HEK293 (cell line): ENCODE measurements around the gene PIP4K2B.

Experiments used
- GLIS1 ChIP-seq: fragments of 450-650 bp; formaldehyde crosslinking; IDR thresholded peaks from 2 replicates; pipeline ENCODE4 v1.5.1; 2016; ENCODE audit warnings: missing biosample characterization, missing genetic modification characterization
- MEIS1 ChIP-seq: sonication (generic); formaldehyde crosslinking; IDR thresholded peaks from 2 replicates; pipeline ENCODE4 v1.8.1; 2022; ENCODE audit warnings: missing genetic modification reagents, mild to moderate bottlenecking, borderline replicate concordance
- PRDM1 ChIP-seq: fragments of 450-650 bp; formaldehyde crosslinking; IDR thresholded peaks from 2 replicates; pipeline ENCODE4; 2016; ENCODE audit warnings: missing biosample characterization, missing genetic modification characterization
- SCRT2 ChIP-seq: fragments of 450-650 bp; formaldehyde crosslinking; IDR thresholded peaks from 2 replicates; pipeline ENCODE4 v1.5.1; 2016; ENCODE audit warnings: missing biosample characterization, missing genetic modification characterization
- SP2 ChIP-seq: fragments of 450-650 bp; formaldehyde crosslinking; IDR thresholded peaks from 2 replicates; pipeline ENCODE4 v1.5.1; 2016; ENCODE audit warnings: missing biosample characterization, missing genetic modification characterization
- SP3 ChIP-seq: fragments of 450-650 bp; formaldehyde crosslinking; IDR thresholded peaks from 2 replicates; pipeline ENCODE4 v1.5.1; 2016; ENCODE audit warnings: missing biosample characterization, missing genetic modification characterization
- TCF7L2 ChIP-seq: IDR thresholded peaks from 2 replicates; pipeline ENCODE4 v1.6.1; 2011; ENCODE audit warnings: low read depth, mild to moderate bottlenecking, inconsistent platforms, low read length, moderate library complexity, borderline replicate concordance
- ZBTB21 ChIP-seq: fragments of 450-650 bp; formaldehyde crosslinking; IDR thresholded peaks from 2 replicates; pipeline ENCODE4 v1.5.1; 2017; ENCODE audit warnings: missing biosample characterization, missing genetic modification characterization
- ZEB2 ChIP-seq: fragments of 450-650 bp; formaldehyde crosslinking; IDR thresholded peaks from 2 replicates; pipeline ENCODE4 v1.5.1; 2016; ENCODE audit warnings: missing biosample characterization, missing genetic modification characterization
- ZNF10 ChIP-seq: fragments of 450-650 bp; formaldehyde crosslinking; IDR thresholded peaks from 2 replicates; pipeline ENCODE4 v1.5.1; 2017; ENCODE audit warnings: missing biosample characterization, missing genetic modification characterization
- ZNF169 ChIP-seq: fragments of 450-650 bp; formaldehyde crosslinking; IDR thresholded peaks from 2 replicates; pipeline ENCODE4 v1.5.1; 2016; ENCODE audit warnings: missing biosample characterization, missing genetic modification characterization
- ZNF214 ChIP-seq: fragments of 450-650 bp; formaldehyde crosslinking; IDR thresholded peaks from 2 replicates; pipeline ENCODE4 v1.5.1; 2017; ENCODE audit warnings: missing biosample characterization, mild to moderate bottlenecking, missing genetic modification characterization, borderline replicate concordance
- ZNF239 ChIP-seq: fragments of 450-650 bp; formaldehyde crosslinking; IDR thresholded peaks from 2 replicates; pipeline ENCODE4 v1.5.1; 2016; ENCODE audit warnings: missing biosample characterization, missing genetic modification characterization
- ZNF311 ChIP-seq: fragments of 450-650 bp; formaldehyde crosslinking; IDR thresholded peaks from 2 replicates; pipeline ENCODE4 v1.5.1; 2017; ENCODE audit warnings: missing biosample characterization, missing genetic modification characterization, borderline replicate concordance
- ZNF335 ChIP-seq: fragments of 450-650 bp; formaldehyde crosslinking; conservative IDR thresholded peaks from 2 replicates; pipeline ENCODE4 v1.5.1; 2016; ENCODE audit warnings: missing biosample characterization, missing genetic modification characterization
- ZNF629 ChIP-seq: fragments of 450-650 bp; formaldehyde crosslinking; IDR thresholded peaks from 2 replicates; pipeline ENCODE4 v1.5.1; 2017; ENCODE audit warnings: missing biosample characterization, missing genetic modification characterization
- ZNF664 ChIP-seq: fragments of 450-650 bp; formaldehyde crosslinking; IDR thresholded peaks from 2 replicates; pipeline ENCODE4 v1.5.1; 2016; ENCODE audit warnings: missing biosample characterization, missing genetic modification characterization
- TF ChIP-seq, protein P1 (sequence below): fragments of 450-650 bp; formaldehyde crosslinking; IDR thresholded peaks from 2 replicates; pipeline ENCODE4 v1.5.1; 2016; ENCODE audit warnings: missing biosample characterization, missing genetic modification characterization
- TF ChIP-seq, protein P2 (sequence below): fragments of 450-650 bp; formaldehyde crosslinking; IDR thresholded peaks from 2 replicates; pipeline ENCODE4 v1.5.1; 2016; ENCODE audit warnings: missing biosample characterization, missing genetic modification characterization
- TF ChIP-seq, protein P3 (sequence below): fragments of 450-650 bp; formaldehyde crosslinking; IDR thresholded peaks from 2 replicates; pipeline ENCODE4 v1.5.1; 2016; ENCODE audit warnings: missing biosample characterization, missing genetic modification characterization
- TF ChIP-seq, protein P4 (sequence below): fragments of 450-650 bp; formaldehyde crosslinking; IDR thresholded peaks from 2 replicates; pipeline ENCODE4 v1.5.1; 2016; ENCODE audit warnings: missing biosample characterization, missing genetic modification characterization
- TF ChIP-seq, protein P5 (sequence below): fragments of 450-650 bp; formaldehyde crosslinking; IDR thresholded peaks from 2 replicates; pipeline ENCODE4 v1.5.1; 2017; ENCODE audit warnings: missing biosample characterization, missing genetic modification characterization
- TF ChIP-seq, protein P6 (sequence below): fragments of 450-650 bp; formaldehyde crosslinking; IDR thresholded peaks from 2 replicates; pipeline ENCODE4 v1.5.1; 2016; ENCODE audit warnings: missing biosample characterization, missing genetic modification characterization
- TF ChIP-seq, protein P7 (sequence below): fragments of 450-650 bp; formaldehyde crosslinking; IDR thresholded peaks from 2 replicates; pipeline ENCODE4 v1.5.1; 2016; ENCODE audit warnings: missing biosample characterization, missing genetic modification characterization
- TF ChIP-seq, protein P8 (sequence below): fragments of 450-650 bp; formaldehyde crosslinking; IDR thresholded peaks from 2 replicates; pipeline ENCODE4 v1.5.1; 2017; ENCODE audit warnings: missing biosample characterization, missing genetic modification characterization

Gene PIP4K2B

DNA sequence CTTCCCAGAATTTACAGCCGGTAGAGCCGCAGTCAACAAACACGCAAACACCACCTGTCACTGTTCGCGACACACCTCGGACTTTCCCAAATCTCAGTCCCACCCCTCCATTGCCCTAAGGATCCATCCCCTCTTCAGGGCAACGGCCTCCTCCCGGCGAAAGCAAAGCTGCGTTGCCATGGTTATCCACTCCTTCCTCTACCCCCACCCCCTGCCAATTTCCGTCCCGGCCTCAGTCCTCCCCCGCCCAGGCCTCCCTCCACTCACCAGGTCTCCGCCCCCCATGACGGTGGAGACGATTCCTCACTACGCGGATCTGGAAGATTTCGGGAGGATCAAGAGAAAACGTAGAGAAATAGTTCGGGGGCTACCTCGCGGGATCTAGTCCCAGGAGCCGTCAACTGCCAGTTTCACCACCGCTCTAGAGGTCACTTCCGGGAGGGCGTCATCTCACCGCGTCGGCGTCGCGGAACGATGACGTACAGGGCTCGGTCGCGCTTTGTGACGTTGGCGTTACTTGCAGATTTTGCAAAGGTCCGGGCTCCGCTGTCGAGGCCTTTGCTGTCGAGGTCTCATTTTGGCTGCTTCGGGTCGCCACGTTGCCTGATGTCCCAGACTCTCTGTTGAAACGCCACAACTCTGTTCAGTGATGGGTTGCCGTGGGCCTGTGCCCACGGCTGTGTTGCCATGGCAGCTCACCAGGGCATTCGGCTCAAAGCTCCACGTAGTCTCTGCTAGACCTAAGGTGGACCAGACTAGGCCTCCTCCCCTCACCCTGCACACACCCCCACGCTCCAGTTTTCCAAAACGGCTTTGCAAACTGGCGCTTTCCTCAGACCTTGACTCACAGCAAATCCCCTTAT, 25.8 kb upstream of the PIP4K2B start, which contains the start of gene CWC25 (continued):
- TF ChIP-seq, protein P1, sequence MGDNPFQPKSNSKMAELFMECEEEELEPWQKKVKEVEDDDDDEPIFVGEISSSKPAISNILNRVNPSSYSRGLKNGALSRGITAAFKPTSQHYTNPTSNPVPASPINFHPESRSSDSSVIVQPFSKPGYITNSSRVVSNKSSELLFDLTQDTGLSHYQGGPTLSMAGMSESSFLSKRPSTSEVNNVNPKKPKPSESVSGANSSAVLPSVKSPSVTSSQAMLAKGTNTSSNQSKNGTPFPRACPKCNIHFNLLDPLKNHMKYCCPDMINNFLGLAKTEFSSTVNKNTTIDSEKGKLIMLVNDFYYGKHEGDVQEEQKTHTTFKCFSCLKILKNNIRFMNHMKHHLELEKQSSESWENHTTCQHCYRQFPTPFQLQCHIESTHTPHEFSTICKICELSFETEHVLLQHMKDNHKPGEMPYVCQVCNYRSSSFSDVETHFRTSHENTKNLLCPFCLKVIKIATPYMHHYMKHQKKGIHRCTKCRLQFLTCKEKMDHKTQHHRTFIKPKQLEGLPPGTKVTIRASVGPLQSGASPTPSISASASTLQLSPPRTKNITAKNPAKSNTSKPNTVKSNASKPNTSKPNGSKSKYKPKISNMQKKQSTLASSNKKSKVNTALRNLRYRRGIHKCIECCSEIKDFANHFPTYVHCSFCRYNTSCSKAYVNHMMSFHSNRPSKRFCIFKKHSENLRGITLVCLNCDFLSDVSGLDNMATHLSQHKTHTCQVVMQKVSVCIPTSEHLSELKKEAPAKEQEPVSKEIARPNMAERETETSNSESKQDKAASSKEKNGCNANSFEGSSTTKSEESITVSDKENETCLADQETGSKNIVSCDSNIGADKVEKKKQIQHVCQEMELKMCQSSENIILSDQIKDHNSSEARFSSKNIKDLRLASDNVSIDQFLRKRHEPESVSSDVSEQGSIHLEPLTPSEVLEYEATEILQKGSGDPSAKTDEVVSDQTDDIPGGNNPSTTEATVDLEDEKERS (tag by site-specific recombination) = no peak
- TF ChIP-seq, protein P2, sequence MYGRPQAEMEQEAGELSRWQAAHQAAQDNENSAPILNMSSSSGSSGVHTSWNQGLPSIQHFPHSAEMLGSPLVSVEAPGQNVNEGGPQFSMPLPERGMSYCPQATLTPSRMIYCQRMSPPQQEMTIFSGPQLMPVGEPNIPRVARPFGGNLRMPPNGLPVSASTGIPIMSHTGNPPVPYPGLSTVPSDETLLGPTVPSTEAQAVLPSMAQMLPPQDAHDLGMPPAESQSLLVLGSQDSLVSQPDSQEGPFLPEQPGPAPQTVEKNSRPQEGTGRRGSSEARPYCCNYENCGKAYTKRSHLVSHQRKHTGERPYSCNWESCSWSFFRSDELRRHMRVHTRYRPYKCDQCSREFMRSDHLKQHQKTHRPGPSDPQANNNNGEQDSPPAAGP (tag by site-specific recombination) = peak; percentile 88
- no peak for TF ChIP-seq GLIS1
- TF ChIP-seq, protein P3, sequence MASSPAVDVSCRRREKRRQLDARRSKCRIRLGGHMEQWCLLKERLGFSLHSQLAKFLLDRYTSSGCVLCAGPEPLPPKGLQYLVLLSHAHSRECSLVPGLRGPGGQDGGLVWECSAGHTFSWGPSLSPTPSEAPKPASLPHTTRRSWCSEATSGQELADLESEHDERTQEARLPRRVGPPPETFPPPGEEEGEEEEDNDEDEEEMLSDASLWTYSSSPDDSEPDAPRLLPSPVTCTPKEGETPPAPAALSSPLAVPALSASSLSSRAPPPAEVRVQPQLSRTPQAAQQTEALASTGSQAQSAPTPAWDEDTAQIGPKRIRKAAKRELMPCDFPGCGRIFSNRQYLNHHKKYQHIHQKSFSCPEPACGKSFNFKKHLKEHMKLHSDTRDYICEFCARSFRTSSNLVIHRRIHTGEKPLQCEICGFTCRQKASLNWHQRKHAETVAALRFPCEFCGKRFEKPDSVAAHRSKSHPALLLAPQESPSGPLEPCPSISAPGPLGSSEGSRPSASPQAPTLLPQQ (tag by site-specific recombination) = peak; percentile 70; the same call in 1 of the 2 replicates
- peak; percentile 92 for TF ChIP-seq SP3
- peak; percentile 81 for TF ChIP-seq ZNF335 (tag by site-specific recombination)
- TF ChIP-seq, protein P4, sequence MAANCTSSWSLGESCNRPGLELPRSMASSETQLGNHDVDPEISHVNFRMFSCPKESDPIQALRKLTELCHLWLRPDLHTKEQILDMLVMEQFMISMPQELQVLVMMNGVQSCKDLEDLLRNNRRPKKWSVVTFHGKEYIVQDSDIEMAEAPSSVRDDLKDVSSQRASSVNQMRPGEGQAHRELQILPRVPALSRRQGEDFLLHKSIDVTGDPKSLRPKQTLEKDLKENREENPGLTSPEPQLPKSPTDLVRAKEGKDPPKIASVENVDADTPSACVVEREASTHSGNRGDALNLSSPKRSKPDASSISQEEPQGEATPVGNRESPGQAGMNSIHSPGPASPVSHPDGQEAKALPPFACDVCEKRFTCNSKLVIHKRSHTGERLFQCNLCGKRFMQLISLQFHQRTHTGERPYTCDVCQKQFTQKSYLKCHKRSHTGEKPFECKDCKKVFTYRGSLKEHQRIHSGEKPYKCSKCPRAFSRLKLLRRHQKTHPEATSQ (tag by site-specific recombination) = peak; percentile 65; the same call in 1 of the 2 replicates
- TF ChIP-seq ZNF664 = peak; percentile 70; the same call in 1 of the 2 replicates
- no peak for TF ChIP-seq ZNF239 (tag by site-specific recombination)
- TF ChIP-seq ZNF10 = peak; percentile 68; the same call in 1 of the 2 replicates
- no peak for TF ChIP-seq SCRT2 (tag by site-specific recombination)
- peak; percentile 97 for TF ChIP-seq ZBTB21
- TF ChIP-seq, protein P5, sequence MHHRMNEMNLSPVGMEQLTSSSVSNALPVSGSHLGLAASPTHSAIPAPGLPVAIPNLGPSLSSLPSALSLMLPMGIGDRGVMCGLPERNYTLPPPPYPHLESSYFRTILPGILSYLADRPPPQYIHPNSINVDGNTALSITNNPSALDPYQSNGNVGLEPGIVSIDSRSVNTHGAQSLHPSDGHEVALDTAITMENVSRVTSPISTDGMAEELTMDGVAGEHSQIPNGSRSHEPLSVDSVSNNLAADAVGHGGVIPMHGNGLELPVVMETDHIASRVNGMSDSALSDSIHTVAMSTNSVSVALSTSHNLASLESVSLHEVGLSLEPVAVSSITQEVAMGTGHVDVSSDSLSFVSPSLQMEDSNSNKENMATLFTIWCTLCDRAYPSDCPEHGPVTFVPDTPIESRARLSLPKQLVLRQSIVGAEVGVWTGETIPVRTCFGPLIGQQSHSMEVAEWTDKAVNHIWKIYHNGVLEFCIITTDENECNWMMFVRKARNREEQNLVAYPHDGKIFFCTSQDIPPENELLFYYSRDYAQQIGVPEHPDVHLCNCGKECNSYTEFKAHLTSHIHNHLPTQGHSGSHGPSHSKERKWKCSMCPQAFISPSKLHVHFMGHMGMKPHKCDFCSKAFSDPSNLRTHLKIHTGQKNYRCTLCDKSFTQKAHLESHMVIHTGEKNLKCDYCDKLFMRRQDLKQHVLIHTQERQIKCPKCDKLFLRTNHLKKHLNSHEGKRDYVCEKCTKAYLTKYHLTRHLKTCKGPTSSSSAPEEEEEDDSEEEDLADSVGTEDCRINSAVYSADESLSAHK (tag by site-specific recombination) = peak; percentile 58
- peak; percentile 88 for TF ChIP-seq SP2
- TF ChIP-seq MEIS1 (CRISPR knock-in tag) = no peak
- peak; percentile 50; the same call in 1 of the 2 replicates for TF ChIP-seq ZEB2 (tag by site-specific recombination)
- TF ChIP-seq ZNF214 = no peak
- no peak for TF ChIP-seq ZNF169 (tag by site-specific recombination)
- TF ChIP-seq, protein P6, sequence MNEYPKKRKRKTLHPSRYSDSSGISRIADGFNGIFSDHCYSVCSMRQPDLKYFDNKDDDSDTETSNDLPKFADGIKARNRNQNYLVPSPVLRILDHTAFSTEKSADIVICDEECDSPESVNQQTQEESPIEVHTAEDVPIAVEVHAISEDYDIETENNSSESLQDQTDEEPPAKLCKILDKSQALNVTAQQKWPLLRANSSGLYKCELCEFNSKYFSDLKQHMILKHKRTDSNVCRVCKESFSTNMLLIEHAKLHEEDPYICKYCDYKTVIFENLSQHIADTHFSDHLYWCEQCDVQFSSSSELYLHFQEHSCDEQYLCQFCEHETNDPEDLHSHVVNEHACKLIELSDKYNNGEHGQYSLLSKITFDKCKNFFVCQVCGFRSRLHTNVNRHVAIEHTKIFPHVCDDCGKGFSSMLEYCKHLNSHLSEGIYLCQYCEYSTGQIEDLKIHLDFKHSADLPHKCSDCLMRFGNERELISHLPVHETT (tag by site-specific recombination) = peak; percentile 99
- TF ChIP-seq TCF7L2 = no peak
- TF ChIP-seq PRDM1 = no peak
- peak; percentile 99 for TF ChIP-seq ZNF629
- TF ChIP-seq, protein P7, sequence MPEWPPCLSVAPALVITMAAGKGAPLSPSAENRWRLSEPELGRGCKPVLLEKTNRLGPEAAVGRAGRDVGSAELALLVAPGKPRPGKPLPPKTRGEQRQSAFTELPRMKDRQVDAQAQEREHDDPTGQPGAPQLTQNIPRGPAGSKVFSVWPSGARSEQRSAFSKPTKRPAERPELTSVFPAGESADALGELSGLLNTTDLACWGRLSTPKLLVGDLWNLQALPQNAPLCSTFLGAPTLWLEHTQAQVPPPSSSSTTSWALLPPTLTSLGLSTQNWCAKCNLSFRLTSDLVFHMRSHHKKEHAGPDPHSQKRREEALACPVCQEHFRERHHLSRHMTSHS (tag by site-specific recombination) = no peak
- TF ChIP-seq ZNF311 (tag by site-specific recombination) = no peak
- TF ChIP-seq, protein P8, sequence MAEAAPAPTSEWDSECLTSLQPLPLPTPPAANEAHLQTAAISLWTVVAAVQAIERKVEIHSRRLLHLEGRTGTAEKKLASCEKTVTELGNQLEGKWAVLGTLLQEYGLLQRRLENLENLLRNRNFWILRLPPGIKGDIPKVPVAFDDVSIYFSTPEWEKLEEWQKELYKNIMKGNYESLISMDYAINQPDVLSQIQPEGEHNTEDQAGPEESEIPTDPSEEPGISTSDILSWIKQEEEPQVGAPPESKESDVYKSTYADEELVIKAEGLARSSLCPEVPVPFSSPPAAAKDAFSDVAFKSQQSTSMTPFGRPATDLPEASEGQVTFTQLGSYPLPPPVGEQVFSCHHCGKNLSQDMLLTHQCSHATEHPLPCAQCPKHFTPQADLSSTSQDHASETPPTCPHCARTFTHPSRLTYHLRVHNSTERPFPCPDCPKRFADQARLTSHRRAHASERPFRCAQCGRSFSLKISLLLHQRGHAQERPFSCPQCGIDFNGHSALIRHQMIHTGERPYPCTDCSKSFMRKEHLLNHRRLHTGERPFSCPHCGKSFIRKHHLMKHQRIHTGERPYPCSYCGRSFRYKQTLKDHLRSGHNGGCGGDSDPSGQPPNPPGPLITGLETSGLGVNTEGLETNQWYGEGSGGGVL (tag by site-specific recombination) = no peak
